Measurements from ENCODE around the gene SH2D1B.
"Not testable (repeated sequence)": the region's sequence is repeated elsewhere in the genome, so short reads cannot be mapped to it uniquely, and the experiment has no call there.

Gene SH2D1B

GRCh38 chr1:162412002-162412401 is at the start of gene SH2D1B:
Gene SH2D1B (minus strand): TSS chr1:162412136. CDS start chr1:162412016, 120 bp downstream.
- Mint-ChIP-seq H3K9me3 (peaks cover 9% of the 10 kb centered on the region), H3K4me1 (no peaks in the 10 kb centered on the region), H3K27me3 (ENCODE audit: low read depth) (peaks cover 11% of the 10 kb centered on the region), H3K27ac (no peak within 1 kb of the TSS), H3K4me3 (no peak within 1 kb of the TSS), H3K36me3 (ENCODE audit: low read depth) (no peaks in the 10 kb centered on the region)
- no peak for TF ChIP-seq CTCF (IDR thresholded peaks at IDR 0.05; ENCODE audit: unreplicated experiment in 3 of 3)

DNA sequence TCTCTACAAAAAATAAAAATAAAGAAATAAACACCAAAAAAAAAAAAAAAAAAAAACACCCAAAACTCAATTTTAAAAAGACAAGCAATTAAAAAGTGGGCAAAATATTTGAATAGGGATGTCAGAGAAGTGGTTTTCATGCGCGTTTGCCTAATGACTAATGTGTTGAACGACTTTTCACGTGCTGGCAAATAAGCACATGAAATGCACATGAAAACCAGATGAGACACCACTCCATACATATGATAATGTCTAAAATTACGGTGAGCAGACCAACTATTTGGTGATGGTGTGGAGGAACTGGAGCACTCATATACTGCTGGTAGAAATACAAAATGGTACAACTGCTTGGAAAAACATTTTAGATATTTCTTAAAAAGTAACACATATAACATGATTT is 46.3 kb upstream of the SH2D1B start:
- Mint-ChIP-seq H3K4me3 (no peak overlapping the region), H3K9me3 (peaks cover 8% of the 10 kb centered on the region), H3K36me3 (ENCODE audit: low read depth) (no peaks in the 10 kb centered on the region), H3K27ac (no peak overlapping the region), H3K27me3 (ENCODE audit: low read depth) (no peaks in the 10 kb centered on the region), H3K4me1 (no peaks in the 10 kb centered on the region)
- no peak for TF ChIP-seq CTCF (IDR thresholded peaks at IDR 0.05; ENCODE audit: unreplicated experiment in 3 of 3)

DNA sequence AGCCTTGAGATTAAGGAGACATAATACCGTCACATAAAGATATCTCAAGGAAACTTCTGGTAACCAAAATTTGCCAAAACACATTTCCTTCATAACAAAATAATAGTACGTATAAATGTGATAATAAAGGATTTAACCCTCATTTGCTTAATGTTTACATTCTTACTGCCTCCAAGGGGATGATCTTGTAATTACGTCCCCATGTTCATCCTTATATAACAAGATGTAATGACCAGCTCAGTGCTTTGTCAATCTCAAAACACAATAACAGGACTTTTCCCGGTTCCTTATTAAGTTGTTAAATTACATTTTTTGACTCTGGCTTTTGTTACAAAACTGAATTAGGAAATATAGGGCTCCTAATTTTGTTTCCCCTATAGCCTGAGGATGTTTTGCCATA is 44.4 kb upstream of the SH2D1B start:
- Mint-ChIP-seq H3K9me3 (peaks cover 7% of the 10 kb centered on the region), H3K4me3 (no peak overlapping the region), H3K4me1 (no peaks in the 10 kb centered on the region), H3K27ac (no peak overlapping the region), H3K36me3 (ENCODE audit: low read depth) (no peaks in the 10 kb centered on the region), H3K27me3 (ENCODE audit: low read depth) (no peaks in the 10 kb centered on the region)
- no peak for TF ChIP-seq CTCF (IDR thresholded peaks at IDR 0.05; ENCODE audit: unreplicated experiment in 3 of 3)

DNA sequence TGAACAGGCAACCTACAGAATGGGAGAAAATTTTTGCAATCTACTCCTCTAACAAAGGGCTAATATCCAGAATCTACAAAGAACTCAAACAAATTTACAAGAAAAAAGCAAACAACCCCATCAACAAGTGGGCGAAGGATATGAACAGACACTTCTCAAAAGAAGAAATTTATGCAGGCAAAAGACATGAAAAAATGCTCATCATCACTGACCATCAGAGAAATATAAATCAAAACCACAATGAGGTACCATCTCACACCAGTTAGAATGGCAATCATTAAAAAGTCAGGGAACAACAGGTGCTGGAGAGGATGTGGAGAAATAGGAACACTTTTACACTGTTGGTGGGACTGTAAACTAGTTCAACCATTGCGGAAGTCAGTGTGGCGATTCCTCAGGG is 42.4 kb upstream of the SH2D1B start:
- not testable (repeated sequence) for H3K4me1 Mint-ChIP-seq, H3K4me3 Mint-ChIP-seq

DNA sequence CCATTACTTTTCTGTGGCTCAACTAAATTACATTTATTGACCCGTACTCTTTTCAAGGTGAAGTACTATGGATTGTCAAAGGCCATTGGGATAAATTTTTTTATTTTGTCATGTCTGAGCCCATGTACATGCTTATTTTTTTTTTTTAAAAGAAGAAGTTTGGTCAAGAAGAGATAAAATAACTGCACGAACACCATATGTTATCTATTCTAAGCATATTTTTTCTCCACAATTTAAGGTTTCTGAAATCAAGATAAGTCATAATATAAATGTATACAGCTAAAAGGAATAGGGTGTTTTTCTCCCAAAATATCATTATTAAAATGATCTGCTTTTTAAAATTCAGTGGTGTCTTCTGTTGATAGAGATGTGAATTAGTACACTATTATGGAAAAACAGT is 35.0 kb upstream of the SH2D1B start:
- no peaks in the 10 kb centered on the region for H3K4me1 Mint-ChIP-seq
- H3K4me3 Mint-ChIP-seq, result no peak overlapping the region
- peaks cover 23% of the 10 kb centered on the region for H3K27me3 Mint-ChIP-seq (ENCODE audit: low read depth)
- no peaks in the 10 kb centered on the region for H3K36me3 Mint-ChIP-seq (ENCODE audit: low read depth)
- peaks cover 7% of the 10 kb centered on the region for H3K9me3 Mint-ChIP-seq
- H3K27ac Mint-ChIP-seq, result no peak overlapping the region
- no peak for TF ChIP-seq CTCF (IDR thresholded peaks at IDR 0.05; ENCODE audit: unreplicated experiment in 3 of 3)

More for the DNA sequence above, 42.4 kb upstream of the SH2D1B start:
- not testable (repeated sequence) for H3K36me3 Mint-ChIP-seq (ENCODE audit: low read depth); H3K27me3 Mint-ChIP-seq (ENCODE audit: low read depth); H3K27ac Mint-ChIP-seq
- peaks cover 10% of the 10 kb centered on the region for H3K9me3 Mint-ChIP-seq

- Mint-ChIP-seq H3K36me3 (ENCODE audit: low read depth) (no peaks in the 10 kb centered on the region), H3K27me3 (ENCODE audit: low read depth) (peaks cover 28% of the 10 kb centered on the region), H3K9me3 (peaks cover 3% of the 10 kb centered on the region), H3K4me1 (no peaks in the 10 kb centered on the region), H3K4me3 (no peak overlapping the region), H3K27ac (no peak overlapping the region)
- no peak for TF ChIP-seq CTCF (IDR thresholded peaks at IDR 0.05; ENCODE audit: unreplicated experiment in 3 of 3)
These were observed 33.0 kb upstream of the SH2D1B start for GRCh38 chr1:162444903-162445302.

- not testable (repeated sequence) for H3K27ac Mint-ChIP-seq; H3K27me3 Mint-ChIP-seq (ENCODE audit: low read depth); H3K9me3 Mint-ChIP-seq; H3K4me1 Mint-ChIP-seq; H3K4me3 Mint-ChIP-seq; H3K36me3 Mint-ChIP-seq (ENCODE audit: low read depth)
These were observed 21.2 kb upstream of the SH2D1B start for GRCh38 chr1:162432977-162433713.

Data from nephron (organoid).